Measurements from ENCODE around the gene LPP. TPM values are rescaled to one million over a fixed set of nuclear protein-coding genes. Genes with fewer than 3 reads are reported as not detected.

The LPP gene
- total and polyA plus RNA-seq, 2 donors from 2014 or later: 6.7 to 233 TPM

GRCh38 chr3:188272481-188273372, 118.8 kb downstream of the LPP start:
- peak overlapping the region; percentile 15 to 70 for H3K27ac ChIP-seq (ENCODE audit: low read depth in 2 of 2, low read length in 2 of 2)
- H3K36me3 ChIP-seq (ENCODE audit: control insufficient read depth in 2 of 3, insufficient read depth in 3 of 3, low read length in 3 of 3): no peaks in the 10 kb centered on the region
- H3K4me1 ChIP-seq (ENCODE audit: control insufficient read depth in 2 of 3, insufficient read depth in 2 of 3, low read depth in 1 of 3, low read length in 3 of 3): peaks cover 0 to 26% (median 13%) of the 10 kb centered on the region in 3 donors
- intact Hi-C loops (cut with DNase I): no loop called here
- FAIRE-seq: no peak
- no peak overlapping the region for H3K9ac ChIP-seq (ENCODE audit: low read length in 3 of 3)
- H3K4me3 ChIP-seq (ENCODE audit: low read length in 3 of 3): no peak overlapping the region
- no peak for DNase-seq
- no peak for TF ChIP-seq CTCF (IDR thresholded peaks at IDR 0.05; ENCODE audit: borderline replicate concordance, extremely low read depth, insufficient read depth)
- no peaks in the 10 kb centered on the region for H3K9me3 ChIP-seq (ENCODE audit: control insufficient read depth in 2 of 3, insufficient read depth in 1 of 3, low read length in 3 of 3)
- no peaks in the 10 kb centered on the region for H3K27me3 ChIP-seq (ENCODE audit: control insufficient read depth, insufficient read depth, low read length)

GRCh38 chr3:188274249-188274915, 120.4 kb downstream of the LPP start:
- H3K4me3 ChIP-seq (ENCODE audit: low read length in 3 of 3): no peak overlapping the region
- FAIRE-seq: no peak
- intact Hi-C loops (cut with DNase I): no loop called here
- peaks cover 0 to 26% (median 12%) of the 10 kb centered on the region in 3 donors for H3K4me1 ChIP-seq (ENCODE audit: control insufficient read depth in 2 of 3, insufficient read depth in 2 of 3, low read depth in 1 of 3, low read length in 3 of 3)
- H3K9ac ChIP-seq (ENCODE audit: low read length in 3 of 3): no peak overlapping the region
- H3K27me3 ChIP-seq (ENCODE audit: control insufficient read depth, insufficient read depth, low read length): no peaks in the 10 kb centered on the region
- peak in 2 of 5 donors; percentile 48 for DNase-seq
- TF ChIP-seq CTCF (IDR thresholded peaks at IDR 0.05; ENCODE audit: borderline replicate concordance, extremely low read depth, insufficient read depth): no peak
- peak overlapping the region; percentile 26 to 65 for H3K27ac ChIP-seq (ENCODE audit: low read depth in 2 of 2, low read length in 2 of 2)
- no peaks in the 10 kb centered on the region for H3K9me3 ChIP-seq (ENCODE audit: control insufficient read depth in 2 of 3, insufficient read depth in 1 of 3, low read length in 3 of 3)
- no peaks in the 10 kb centered on the region for H3K36me3 ChIP-seq (ENCODE audit: control insufficient read depth in 2 of 3, insufficient read depth in 3 of 3, low read length in 3 of 3)

GRCh38 chr3:188276375-188276774, 122.4 kb downstream of the LPP start:
- TF ChIP-seq CTCF (IDR thresholded peaks at IDR 0.05; ENCODE audit: borderline replicate concordance, extremely low read depth, insufficient read depth): no peak
- DNase-seq (no peak), FAIRE-seq (no peak)
- H3K27me3 ChIP-seq (ENCODE audit: control insufficient read depth, insufficient read depth, low read length): no peaks in the 10 kb centered on the region
- H3K4me3 ChIP-seq (ENCODE audit: low read length in 3 of 3): no peak overlapping the region
- H3K9me3 ChIP-seq (ENCODE audit: control insufficient read depth in 2 of 3, insufficient read depth in 1 of 3, low read length in 3 of 3): no peaks in the 10 kb centered on the region
- H3K9ac ChIP-seq (ENCODE audit: low read length in 3 of 3): no peak overlapping the region
- no peaks in the 10 kb centered on the region for H3K36me3 ChIP-seq (ENCODE audit: control insufficient read depth in 2 of 3, insufficient read depth in 3 of 3, low read length in 3 of 3)
- H3K4me1 ChIP-seq (ENCODE audit: control insufficient read depth in 2 of 3, insufficient read depth in 2 of 3, low read depth in 1 of 3, low read length in 3 of 3): peaks cover 0 to 12% (median 6%) of the 10 kb centered on the region in 3 donors
- H3K27ac ChIP-seq (ENCODE audit: low read depth in 2 of 2, low read length in 2 of 2): no peak overlapping the region
- intact Hi-C loops (cut with DNase I): no loop called here

Data from kidney (tissue), 14 donors.